ENCODE measurements around the gene BCAM.
"Not testable (repeated sequence)": the region's sequence is repeated elsewhere in the genome, so short reads cannot be mapped to it uniquely, and the experiment has no call there.

BCAM gene

GRCh38 chr19:44848812-44849447 is 40.0 kb downstream of the BCAM start:
- DNase-seq (ENCODE audit: low spot score) = no peak

- no peak for DNase-seq (ENCODE audit: low spot score)
Measured at GRCh38 chr19:44850641-44851109, 41.8 kb downstream of the BCAM start.

GRCh38 chr19:44851427-44851826 is 42.5 kb downstream of the BCAM start:
- DNase-seq (ENCODE audit: low spot score) = no peak

- no peak for DNase-seq (ENCODE audit: low spot score)
Measured at GRCh38 chr19:44855606-44856005, 46.7 kb downstream of the BCAM start.

- no peak for DNase-seq (ENCODE audit: low spot score)
Measured at GRCh38 chr19:44856421-44857083, 47.6 kb downstream of the BCAM start.

GRCh38 chr19:44857837-44858236 is 48.9 kb downstream of the BCAM start:
- no peak for DNase-seq (ENCODE audit: low spot score)

- not testable (repeated sequence) for DNase-seq (ENCODE audit: low spot score)
Measured at GRCh38 chr19:44861576-44861975, 52.7 kb downstream of the BCAM start.

- no peak for DNase-seq (ENCODE audit: low spot score)
Measured at GRCh38 chr19:44863990-44864389, 55.1 kb downstream of the BCAM start.

GRCh38 chr19:44865196-44865767 is 56.4 kb downstream of the BCAM start:
- no peak for DNase-seq (ENCODE audit: low spot score)

GRCh38 chr19:44866664-44867063 is 57.8 kb downstream of the BCAM start:
- DNase-seq (ENCODE audit: low spot score) = no peak

GRCh38 chr19:44867578-44867977 is 58.7 kb downstream of the BCAM start:
- no peak for DNase-seq (ENCODE audit: low spot score)

GRCh38 chr19:44869733-44870470 is 61.0 kb downstream of the BCAM start:
- no peak for DNase-seq (ENCODE audit: low spot score)
